Right lobe of liver (tissue), 4 donors: ENCODE measurements around the gene GAS2L2.

Source experiments
- POLR2A ChIP-seq: fragments of 450-650 bp; IDR thresholded peaks from one replicate; pipeline ENCODE4 v1.6.1; 2017; ENCODE audit warnings: antibody characterized with exemption, mild to moderate bottlenecking
- TF ChIP-seq, protein P1 (sequence below), 4 donors: fragments of 200-600 bp in 3 of 4; fragments of 450-650 bp in 1 of 4; IDR thresholded peaks; one replicate each; pipeline versions ENCODE4 v1.5.1 to v1.8.0; 2016 to 2022; ENCODE audit warnings: antibody characterized with exemption in 4 of 4, mild to moderate bottlenecking in 2 of 4
- donor health status: DM: no; HTN: no; CAD: no.
- donor health status: DM: no; HTN: no; CAD: no.
- donor health status: DM: no; HTN: yes; CAD: no.

DNA sequence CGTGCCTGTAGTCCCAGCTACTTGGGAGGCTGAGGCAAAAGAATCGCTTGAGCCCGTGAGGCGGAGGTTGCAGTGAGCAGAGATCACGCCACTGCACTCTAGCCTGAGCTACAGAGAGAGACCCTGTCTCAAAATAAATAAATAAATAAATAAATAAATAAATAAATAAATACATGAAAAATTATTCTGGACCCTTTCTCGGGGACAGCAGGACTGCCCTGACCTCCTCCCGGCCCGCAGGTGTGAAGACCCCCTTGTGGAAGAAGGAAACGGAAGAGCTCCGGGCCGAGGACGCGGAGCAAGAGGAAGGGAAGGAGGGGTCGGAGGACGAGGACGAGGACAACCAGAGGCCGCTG lies 10.7 kb upstream of the GAS2L2 start:
- TF ChIP-seq, protein P1, sequence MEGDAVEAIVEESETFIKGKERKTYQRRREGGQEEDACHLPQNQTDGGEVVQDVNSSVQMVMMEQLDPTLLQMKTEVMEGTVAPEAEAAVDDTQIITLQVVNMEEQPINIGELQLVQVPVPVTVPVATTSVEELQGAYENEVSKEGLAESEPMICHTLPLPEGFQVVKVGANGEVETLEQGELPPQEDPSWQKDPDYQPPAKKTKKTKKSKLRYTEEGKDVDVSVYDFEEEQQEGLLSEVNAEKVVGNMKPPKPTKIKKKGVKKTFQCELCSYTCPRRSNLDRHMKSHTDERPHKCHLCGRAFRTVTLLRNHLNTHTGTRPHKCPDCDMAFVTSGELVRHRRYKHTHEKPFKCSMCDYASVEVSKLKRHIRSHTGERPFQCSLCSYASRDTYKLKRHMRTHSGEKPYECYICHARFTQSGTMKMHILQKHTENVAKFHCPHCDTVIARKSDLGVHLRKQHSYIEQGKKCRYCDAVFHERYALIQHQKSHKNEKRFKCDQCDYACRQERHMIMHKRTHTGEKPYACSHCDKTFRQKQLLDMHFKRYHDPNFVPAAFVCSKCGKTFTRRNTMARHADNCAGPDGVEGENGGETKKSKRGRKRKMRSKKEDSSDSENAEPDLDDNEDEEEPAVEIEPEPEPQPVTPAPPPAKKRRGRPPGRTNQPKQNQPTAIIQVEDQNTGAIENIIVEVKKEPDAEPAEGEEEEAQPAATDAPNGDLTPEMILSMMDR (IDR thresholded peaks at IDR 0.05), result no peak
- TF ChIP-seq POLR2A, result no peak
